ENCODE data around the gene IFNLR1.

The IFNLR1 gene

DNA sequence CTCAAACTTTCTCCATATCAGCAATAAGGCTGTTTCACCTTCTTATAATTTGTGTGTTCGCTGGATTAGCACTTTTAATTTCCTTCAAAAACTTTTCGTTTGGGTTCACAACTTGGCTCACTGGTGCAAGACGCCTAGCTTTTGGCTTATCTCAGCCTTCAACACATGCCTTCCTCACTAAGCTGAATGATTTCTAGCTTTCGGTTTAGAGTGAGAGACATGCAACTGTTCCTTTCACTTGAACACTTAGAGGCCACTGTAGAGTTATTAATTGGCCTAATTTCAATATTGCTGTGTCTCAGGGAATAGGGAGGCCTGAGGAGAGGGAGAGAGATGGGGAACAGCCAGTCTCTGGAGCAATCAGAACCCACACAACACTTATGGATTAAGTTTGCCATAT is 41.2 kb upstream of the IFNLR1 start:
- H3K4me1 ChIP-seq (ENCODE audit: insufficient read depth, poor library complexity, severe bottlenecking), result no peaks in the 10 kb centered on the region
- TF ChIP-seq, protein P1, sequence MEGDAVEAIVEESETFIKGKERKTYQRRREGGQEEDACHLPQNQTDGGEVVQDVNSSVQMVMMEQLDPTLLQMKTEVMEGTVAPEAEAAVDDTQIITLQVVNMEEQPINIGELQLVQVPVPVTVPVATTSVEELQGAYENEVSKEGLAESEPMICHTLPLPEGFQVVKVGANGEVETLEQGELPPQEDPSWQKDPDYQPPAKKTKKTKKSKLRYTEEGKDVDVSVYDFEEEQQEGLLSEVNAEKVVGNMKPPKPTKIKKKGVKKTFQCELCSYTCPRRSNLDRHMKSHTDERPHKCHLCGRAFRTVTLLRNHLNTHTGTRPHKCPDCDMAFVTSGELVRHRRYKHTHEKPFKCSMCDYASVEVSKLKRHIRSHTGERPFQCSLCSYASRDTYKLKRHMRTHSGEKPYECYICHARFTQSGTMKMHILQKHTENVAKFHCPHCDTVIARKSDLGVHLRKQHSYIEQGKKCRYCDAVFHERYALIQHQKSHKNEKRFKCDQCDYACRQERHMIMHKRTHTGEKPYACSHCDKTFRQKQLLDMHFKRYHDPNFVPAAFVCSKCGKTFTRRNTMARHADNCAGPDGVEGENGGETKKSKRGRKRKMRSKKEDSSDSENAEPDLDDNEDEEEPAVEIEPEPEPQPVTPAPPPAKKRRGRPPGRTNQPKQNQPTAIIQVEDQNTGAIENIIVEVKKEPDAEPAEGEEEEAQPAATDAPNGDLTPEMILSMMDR (IDR thresholded peaks at IDR 0.05; ENCODE audit: poor library complexity, severe bottlenecking), result no peak
- no peak overlapping the region for H3K27ac ChIP-seq (ENCODE audit: poor library complexity, severe bottlenecking)
- DNase-seq (ENCODE audit: low spot score) (no peak), ATAC-seq (ENCODE audit: low read depth) (no peak)
- H3K4me3 ChIP-seq (ENCODE audit: severe bottlenecking), result no peak overlapping the region
- no peaks in the 10 kb centered on the region for H3K27me3 ChIP-seq (ENCODE audit: insufficient read depth, poor library complexity, severe bottlenecking)
- no peaks in the 10 kb centered on the region for H3K36me3 ChIP-seq (ENCODE audit: low read depth)
- no peaks in the 10 kb centered on the region for H3K9me3 ChIP-seq (ENCODE audit: severe bottlenecking)

DNA sequence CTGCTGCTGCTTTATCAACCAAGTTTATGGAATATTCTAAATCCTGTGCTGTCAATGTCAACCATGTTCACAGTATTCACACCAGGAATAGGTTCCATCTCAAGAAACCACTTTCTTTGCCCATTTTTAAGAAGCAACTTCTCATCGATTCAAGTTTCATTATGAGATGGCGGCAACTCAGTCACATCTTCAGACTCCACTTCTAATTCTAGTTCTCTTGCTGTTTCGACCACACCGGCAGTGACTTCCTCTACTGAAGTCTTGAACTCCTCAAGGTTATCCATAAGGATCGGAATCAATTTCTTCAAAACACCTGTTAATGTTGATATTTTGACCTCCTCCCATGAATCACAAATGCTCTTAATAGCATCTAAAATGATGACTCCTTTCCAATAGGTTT is 39.7 kb upstream of the IFNLR1 start:
- H3K27ac ChIP-seq (ENCODE audit: poor library complexity, severe bottlenecking), result no peak overlapping the region
- H3K36me3 ChIP-seq (ENCODE audit: low read depth), result no peaks in the 10 kb centered on the region
- ATAC-seq (ENCODE audit: low read depth) (no peak), DNase-seq (ENCODE audit: low spot score) (no peak)
- no peak overlapping the region for H3K4me3 ChIP-seq (ENCODE audit: severe bottlenecking)
- no peaks in the 10 kb centered on the region for H3K27me3 ChIP-seq (ENCODE audit: insufficient read depth, poor library complexity, severe bottlenecking)
- TF ChIP-seq, protein P1 (IDR thresholded peaks at IDR 0.05; ENCODE audit: poor library complexity, severe bottlenecking), result no peak
- H3K9me3 ChIP-seq (ENCODE audit: severe bottlenecking), result no peaks in the 10 kb centered on the region
- H3K4me1 ChIP-seq (ENCODE audit: insufficient read depth, poor library complexity, severe bottlenecking), result no peaks in the 10 kb centered on the region

DNA sequence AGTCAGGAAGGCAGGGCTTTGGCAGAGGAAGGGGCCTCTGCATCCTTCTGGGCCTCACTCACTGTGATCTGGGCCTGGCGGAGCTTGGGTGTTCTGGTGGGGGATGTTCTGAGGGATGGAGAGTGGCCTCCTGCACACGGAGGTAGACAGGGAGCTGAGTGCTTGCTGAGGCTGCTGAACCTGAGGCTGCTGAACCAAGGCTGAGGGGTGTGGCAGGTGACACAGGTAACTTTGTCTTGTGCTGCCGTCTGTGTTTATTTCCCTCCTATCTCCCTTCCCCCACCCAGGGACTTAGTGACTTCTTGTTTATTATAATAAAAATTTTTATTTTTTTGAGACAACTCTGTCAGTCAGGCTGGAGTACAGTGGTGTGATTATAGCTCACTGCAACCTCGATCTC is 37.7 kb upstream of the IFNLR1 start:
- no peaks in the 10 kb centered on the region for H3K4me1 ChIP-seq (ENCODE audit: insufficient read depth, poor library complexity, severe bottlenecking)
- H3K36me3 ChIP-seq (ENCODE audit: low read depth), result no peaks in the 10 kb centered on the region
- H3K9me3 ChIP-seq (ENCODE audit: severe bottlenecking), result no peaks in the 10 kb centered on the region
- no peak overlapping the region for H3K4me3 ChIP-seq (ENCODE audit: severe bottlenecking)
- ATAC-seq (ENCODE audit: low read depth), result no peak
- DNase-seq (ENCODE audit: low spot score), result no peak
- no peak overlapping the region for H3K27ac ChIP-seq (ENCODE audit: poor library complexity, severe bottlenecking)
- TF ChIP-seq, protein P1 (IDR thresholded peaks at IDR 0.05; ENCODE audit: poor library complexity, severe bottlenecking), result no peak
- no peaks in the 10 kb centered on the region for H3K27me3 ChIP-seq (ENCODE audit: insufficient read depth, poor library complexity, severe bottlenecking)

DNA sequence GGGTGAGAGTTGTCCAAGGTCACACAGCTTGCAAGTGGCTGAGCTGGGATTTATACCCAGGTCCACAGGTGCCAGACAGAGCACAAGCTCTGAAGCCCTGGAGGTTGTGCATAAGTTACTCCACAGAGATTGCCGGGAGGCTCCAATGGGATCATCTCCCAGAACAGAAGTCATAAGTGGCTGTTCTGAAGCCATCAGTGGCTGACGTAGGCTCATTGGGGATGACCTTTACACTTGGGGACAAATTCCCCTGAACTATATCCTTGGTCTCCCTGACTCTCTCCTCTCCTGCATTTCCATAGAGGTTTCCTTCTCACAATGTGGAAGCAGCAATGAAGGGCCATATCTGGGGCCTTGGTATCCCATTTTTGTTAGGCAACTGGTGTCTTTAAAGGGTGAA is 37.0 kb upstream of the IFNLR1 start:
- DNase-seq (ENCODE audit: low spot score), result no peak
- Histone ChIP-seq H3K27me3 (ENCODE audit: insufficient read depth, poor library complexity, severe bottlenecking) (no peaks in the 10 kb centered on the region), H3K4me1 (ENCODE audit: insufficient read depth, poor library complexity, severe bottlenecking) (no peaks in the 10 kb centered on the region), H3K36me3 (ENCODE audit: low read depth) (no peaks in the 10 kb centered on the region), H3K4me3 (ENCODE audit: severe bottlenecking) (no peak overlapping the region), H3K27ac (ENCODE audit: poor library complexity, severe bottlenecking) (no peak overlapping the region), H3K9me3 (ENCODE audit: severe bottlenecking) (no peaks in the 10 kb centered on the region)
- TF ChIP-seq, protein P1 (IDR thresholded peaks at IDR 0.05; ENCODE audit: poor library complexity, severe bottlenecking), result no peak
- ATAC-seq (ENCODE audit: low read depth), result no peak

DNA sequence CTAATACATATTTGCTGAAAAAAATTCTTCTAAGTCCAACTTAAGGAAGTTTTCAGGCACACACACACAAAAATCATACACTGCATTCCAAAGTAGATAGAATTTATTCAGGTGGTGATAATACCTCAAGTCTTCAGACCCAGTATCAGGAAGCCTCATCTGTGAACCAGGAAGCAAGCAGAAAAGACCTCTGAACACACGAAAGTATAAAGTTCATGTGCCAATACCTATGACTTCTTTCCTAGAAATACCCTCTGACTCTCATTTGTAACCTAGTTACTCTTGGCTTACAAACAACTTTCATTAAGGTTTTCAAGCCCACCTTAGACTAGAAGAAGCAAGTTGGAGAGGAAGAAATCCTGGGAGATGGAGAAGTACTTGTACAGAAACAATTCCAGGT is 35.7 kb upstream of the IFNLR1 start:
- DNase-seq (ENCODE audit: low spot score), result no peak
- ATAC-seq (ENCODE audit: low read depth), result no peak
- no peaks in the 10 kb centered on the region for H3K36me3 ChIP-seq (ENCODE audit: low read depth)
- H3K4me1 ChIP-seq (ENCODE audit: insufficient read depth, poor library complexity, severe bottlenecking), result no peaks in the 10 kb centered on the region
- no peak overlapping the region for H3K27ac ChIP-seq (ENCODE audit: poor library complexity, severe bottlenecking)
- TF ChIP-seq, protein P1 (IDR thresholded peaks at IDR 0.05; ENCODE audit: poor library complexity, severe bottlenecking), result no peak
- H3K27me3 ChIP-seq (ENCODE audit: insufficient read depth, poor library complexity, severe bottlenecking), result no peaks in the 10 kb centered on the region
- no peaks in the 10 kb centered on the region for H3K9me3 ChIP-seq (ENCODE audit: severe bottlenecking)
- H3K4me3 ChIP-seq (ENCODE audit: severe bottlenecking), result no peak overlapping the region

All from RWPE2 (cell line).